Upper lobe of left lung (tissue), 4 donors: ENCODE data around the gene GAB2.

Experiments
- CTCF ChIP-seq, 6 experiments: fragments of 450-650 bp in 4 of 6; fragments of 200-600 bp in 2 of 6; sonication (generic) in 2 of 6; IDR thresholded peaks; one replicate each; pipeline ENCODE4 v1.5.1; 2016 to 2019; ENCODE audit warnings: antibody characterized with exemption in 6 of 6
- POLR2A ChIP-seq, 4 donors: fragments of 450-650 bp; IDR thresholded peaks; one replicate each; pipeline ENCODE4 v1.5.1; 2016 to 2017; ENCODE audit warnings: antibody characterized with exemption in 4 of 4, mild to moderate bottlenecking in 2 of 4
- POLR2AphosphoS5 ChIP-seq, 2 donors: sonication (generic); formaldehyde crosslinking; IDR thresholded peaks; one replicate each; pipeline ENCODE4 v1.5.1; 2017; ENCODE audit warnings: antibody characterized with exemption in 2 of 2

GRCh38 chr11:78403781-78404180 is 13.8 kb downstream of the GAB2 start:
- TF ChIP-seq POLR2AphosphoS5 (IDR thresholded peaks at IDR 0.05) (no peak), POLR2A (IDR thresholded peaks at IDR 0.05) (no peak), CTCF (IDR thresholded peaks at IDR 0.05) (no peak)
